GM20431 (cell line): ENCODE measurements around the gene SLC41A2.

Source experiments
- in situ Hi-C: fragments of 300-500 bp; cut with MseI, MboI; formaldehyde crosslinking; loops from one replicate; pipeline ENCODE4 v1.15.0; 2020; ENCODE audit warnings: low sequenced_read_pairs; ENCODE audit not compliant: unreplicated experiment

SLC41A2 gene

DNA sequence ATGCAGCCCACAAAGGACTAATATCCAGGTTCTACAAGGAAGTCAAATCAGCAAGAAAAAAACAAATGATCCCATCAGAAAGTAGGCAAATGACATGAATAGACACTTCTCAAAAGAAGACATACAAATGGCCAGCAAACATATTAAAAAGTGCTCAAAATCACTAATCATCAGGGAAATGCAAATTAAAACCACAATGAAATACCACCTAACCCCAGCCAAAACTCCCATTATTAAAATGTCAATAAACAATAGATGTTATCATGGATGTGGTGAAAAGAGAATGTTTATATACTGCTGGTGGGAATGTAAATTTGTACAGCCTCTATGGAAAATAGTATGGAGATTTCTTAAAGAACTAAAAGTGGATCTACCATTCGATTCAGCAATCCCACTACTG, 25.0 kb downstream of the SLC41A2 start:
- in situ Hi-C loops, result no loop called here

DNA sequence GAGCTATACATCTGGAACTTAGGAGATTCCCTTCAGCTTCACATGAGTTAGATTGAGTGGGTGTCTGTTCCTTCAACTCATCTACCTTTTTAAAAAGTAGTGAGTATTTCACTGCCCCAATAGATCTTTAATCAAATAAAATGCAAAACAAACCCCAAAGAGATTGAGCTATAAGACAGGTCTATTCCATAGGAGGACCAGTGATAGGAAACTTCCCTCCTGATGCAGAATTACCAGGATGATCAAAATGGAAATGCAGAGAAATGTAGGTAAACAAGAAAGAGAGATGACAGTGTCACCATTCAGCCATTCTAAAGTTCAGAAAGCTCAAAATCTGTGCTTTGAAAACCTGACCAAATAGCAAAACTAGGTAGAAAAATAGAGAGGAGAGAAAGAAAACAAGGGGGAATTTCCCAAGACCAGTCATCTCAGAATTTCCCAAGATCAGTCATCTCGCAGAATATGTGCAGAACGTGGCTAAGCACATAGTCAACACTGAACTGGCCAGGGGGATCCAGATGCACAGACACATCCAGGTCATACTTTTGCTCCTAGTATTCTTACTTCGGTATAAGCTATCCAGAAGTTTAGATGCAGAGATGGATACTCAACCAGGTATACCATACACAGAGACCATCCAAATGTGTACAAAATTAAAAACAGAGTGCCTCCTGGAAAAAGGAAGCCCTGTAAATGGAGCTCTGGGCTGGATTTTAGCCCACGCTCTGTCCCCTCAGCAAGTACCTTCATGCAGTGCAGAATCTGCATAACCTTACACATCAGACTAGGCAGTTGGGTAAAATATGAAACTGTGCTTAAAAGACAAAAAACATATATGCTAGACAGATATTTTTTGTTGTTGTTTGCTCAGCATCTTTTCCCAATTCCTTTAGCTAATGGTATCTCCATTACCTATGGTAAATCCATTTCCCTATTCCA, 27.4 kb downstream of the SLC41A2 start:
- in situ Hi-C loops, result no loop called here

DNA sequence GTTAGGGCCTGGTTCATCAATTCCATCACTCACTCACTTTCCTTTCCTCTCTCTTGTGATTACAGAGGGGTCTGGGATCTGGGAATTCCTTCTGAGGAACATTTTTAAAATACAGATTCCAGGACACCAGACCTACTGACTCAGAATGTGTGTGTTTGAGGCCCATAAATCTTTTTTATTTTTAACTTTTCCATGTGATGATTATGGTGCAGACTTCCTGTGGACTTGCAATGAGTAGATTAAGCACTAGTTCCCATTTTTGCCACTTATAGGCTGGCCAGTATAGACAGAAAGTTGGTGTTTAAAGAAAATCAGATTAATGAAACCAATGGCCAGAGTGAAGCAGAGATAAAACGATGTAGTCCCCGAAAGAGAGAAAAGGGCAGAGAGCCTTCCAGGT, 28.1 kb downstream of the SLC41A2 start:
- in situ Hi-C loops, result no loop called here

DNA sequence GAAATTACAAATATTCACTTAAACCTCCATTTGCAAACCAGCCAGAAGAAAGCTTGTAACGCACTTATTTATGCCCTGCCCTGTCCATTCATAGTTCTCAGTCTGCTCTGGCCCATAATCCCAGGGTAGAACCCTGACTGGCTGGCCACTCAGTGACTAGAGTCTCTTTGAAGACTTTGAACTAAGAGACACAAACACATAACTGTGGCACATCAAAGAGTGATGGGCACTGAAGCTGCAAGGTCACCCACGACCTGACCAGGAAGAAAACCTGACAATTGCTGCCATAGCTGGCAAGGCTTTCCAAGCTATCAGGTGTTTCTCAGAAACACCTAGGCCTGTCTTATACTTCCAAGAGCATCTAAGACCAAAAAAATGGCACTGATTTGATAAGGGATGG, 28.7 kb downstream of the SLC41A2 start:
- in situ Hi-C loops, result no loop called here

- in situ Hi-C loops, result no loop called here
Observed at GRCh38 chr12:104928036-104928745, 29.9 kb downstream of the SLC41A2 start.

DNA sequence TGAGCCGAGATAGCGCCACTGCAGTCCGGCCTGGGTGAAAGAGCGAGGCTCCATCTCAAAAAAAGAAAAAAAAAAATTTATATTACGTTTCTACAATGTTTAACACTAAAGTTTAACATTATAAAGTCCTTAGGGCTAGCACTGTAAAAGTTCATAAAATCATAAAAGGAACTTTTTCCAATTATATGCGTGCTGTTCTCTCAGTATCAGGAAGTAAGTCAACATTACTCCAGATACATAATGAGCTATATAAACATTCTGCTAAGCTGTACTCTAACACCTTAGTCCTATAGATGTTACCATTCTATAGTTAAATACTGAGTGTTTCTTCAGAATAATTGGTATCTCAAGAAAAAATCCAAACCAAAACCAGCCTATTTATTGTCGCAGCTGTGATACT, 32.6 kb downstream of the SLC41A2 start:
- in situ Hi-C loops, result no loop called here

DNA sequence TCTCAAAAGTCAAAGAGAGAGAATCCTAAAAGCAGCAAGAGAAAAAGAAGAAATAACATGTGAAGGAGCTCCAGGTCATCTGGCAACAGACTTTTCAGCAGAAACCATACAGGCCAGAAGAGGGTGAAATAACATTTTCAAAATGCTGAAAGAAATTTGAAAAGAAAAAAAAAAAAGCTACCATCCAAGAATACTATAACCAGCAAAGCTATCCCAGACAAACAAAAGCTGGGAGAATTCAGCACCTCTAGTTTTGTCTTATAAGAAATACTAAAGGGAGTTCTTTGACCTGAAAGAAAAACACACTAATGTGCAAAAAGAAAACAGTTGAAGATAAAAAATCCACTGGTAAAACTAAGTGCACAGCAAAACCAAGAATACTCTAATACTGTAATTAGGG, 36.8 kb downstream of the SLC41A2 start:
- in situ Hi-C loops, result no loop called here

- in situ Hi-C loops, result no loop called here
Observed at GRCh38 chr12:104911942-104912341, 46.1 kb downstream of the SLC41A2 start.

GRCh38 chr12:104910196-104910840, 47.8 kb downstream of the SLC41A2 start:
- in situ Hi-C loops, result no loop called here

GRCh38 chr12:104909761-104910160, 48.3 kb downstream of the SLC41A2 start:
- in situ Hi-C loops, result no loop called here
